Immature natural killer cell (primary cell): ENCODE measurements around the gene GRAMD1B. TPM values are rescaled to one million over a fixed set of nuclear protein-coding genes. Genes with fewer than 3 reads are reported as not detected.
"Not testable (repeated sequence)": the region's sequence is repeated elsewhere in the genome, so short reads cannot be mapped to it uniquely, and the experiment has no call there.

Experiments used
- DNase-seq, 3 donors: peaks; one replicate each; pipeline ENCODE4 v3.0.0; 2022; ENCODE audit warnings: mixed read lengths in 1 of 3
- H3K27ac Mint-ChIP-seq, 6 donors: one replicate each; pipeline ENCODE4 v1.8.0; 2020; ENCODE audit warnings: mixed read lengths in 6 of 6, mild to moderate bottlenecking in 5 of 6, inconsistent platforms in 4 of 6, moderate library complexity in 3 of 6
- H3K27me3 Mint-ChIP-seq, 3 donors: one replicate each; pipeline ENCODE4 v1.8.0; 2020 to 2021; ENCODE audit warnings: low read depth in 3 of 3, mild to moderate bottlenecking in 3 of 3, mixed read lengths in 3 of 3, moderate library complexity in 3 of 3, inconsistent platforms in 1 of 3
- H3K36me3 Mint-ChIP-seq, 3 donors: one replicate each; pipeline ENCODE4 v1.8.0; 2020; ENCODE audit warnings: mixed read lengths in 3 of 3, inconsistent platforms in 2 of 3, mild to moderate bottlenecking in 2 of 3
- H3K4me1 Mint-ChIP-seq, 2 donors: one replicate each; pipeline ENCODE4 v1.8.0; 2020; ENCODE audit warnings: inconsistent platforms in 2 of 2, mild to moderate bottlenecking in 2 of 2, mixed read lengths in 2 of 2, moderate library complexity in 1 of 2
- H3K4me3 Mint-ChIP-seq, 5 donors: one replicate each; pipeline ENCODE4 v1.8.0; 2020; ENCODE audit warnings: mild to moderate bottlenecking in 5 of 5, mixed read lengths in 5 of 5, inconsistent platforms in 3 of 5, moderate library complexity in 3 of 5
- H3K9me3 Mint-ChIP-seq, 6 donors: one replicate each; pipeline ENCODE4 v1.8.0; 2020; ENCODE audit warnings: mild to moderate bottlenecking in 6 of 6, mixed read lengths in 6 of 6, inconsistent platforms in 4 of 6, moderate library complexity in 3 of 6
- polyA plus RNA-seq, 3 donors: library from polyadenylated mRNA; unstranded; fragments of 300-500 nt; fragmentation: Illumina TruSeq; gene quantifications; one replicate each; pipeline ENCODE4 v1.2.3, GENCODE V29; 2021

GRAMD1B gene
- polyA plus RNA-seq, 3 donors from 2014 or later, result 0.78 to 3.4 (median 1.5) TPM

- DNase-seq, result no peak
- H3K36me3 Mint-ChIP-seq, result no peaks in the 10 kb centered on the region
- peaks cover 0 to 13% (median 2%) of the 10 kb centered on the region in 3 donors for H3K27me3 Mint-ChIP-seq
- H3K4me3 Mint-ChIP-seq, result peak overlapping the region; percentile 73 to 91 (median 82)
- H3K27ac Mint-ChIP-seq, result peak overlapping the region in 1 of 6 donors; percentile 44
- H3K4me1 Mint-ChIP-seq, result peaks cover 13 to 21% of the 10 kb centered on the region in 2 donors
- no peaks in the 10 kb centered on the region for H3K9me3 Mint-ChIP-seq
Measured at GRCh38 chr11:123559523-123559955, 129.5 kb downstream of the GRAMD1B start.

- H3K9me3 Mint-ChIP-seq, result no peaks in the 10 kb centered on the region
- peaks cover 0 to 12% (median 2%) of the 10 kb centered on the region in 3 donors for H3K27me3 Mint-ChIP-seq
- peak overlapping the region in 3 of 6 donors; percentile 14 to 44 (median 27) for H3K27ac Mint-ChIP-seq
- H3K4me3 Mint-ChIP-seq, result peak overlapping the region; percentile 73 to 91 (median 82)
- DNase-seq, result peak; percentile 12 to 42 (median 40)
- H3K36me3 Mint-ChIP-seq, result no peaks in the 10 kb centered on the region
- peaks cover 13 to 21% of the 10 kb centered on the region in 2 donors for H3K4me1 Mint-ChIP-seq
Measured at GRCh38 chr11:123560006-123560405, 129.9 kb downstream of the GRAMD1B start.

- DNase-seq, result no peak
- no peaks in the 10 kb centered on the region for H3K9me3 Mint-ChIP-seq
- peaks cover 0 to 13% (median 2%) of the 10 kb centered on the region in 3 donors for H3K27me3 Mint-ChIP-seq
- H3K4me3 Mint-ChIP-seq, result peak overlapping the region in 1 of 5 donors; percentile 69
- peaks cover 13 to 21% of the 10 kb centered on the region in 2 donors for H3K4me1 Mint-ChIP-seq
- no peak overlapping the region for H3K27ac Mint-ChIP-seq
- no peaks in the 10 kb centered on the region for H3K36me3 Mint-ChIP-seq
Measured at GRCh38 chr11:123561431-123561800, 131.3 kb downstream of the GRAMD1B start.

GRCh38 chr11:123562158-123562557, 132.1 kb downstream of the GRAMD1B start:
- H3K4me3 Mint-ChIP-seq, result no peak overlapping the region
- no peak overlapping the region for H3K27ac Mint-ChIP-seq
- DNase-seq, result no peak
- H3K36me3 Mint-ChIP-seq, result no peaks in the 10 kb centered on the region
- peaks cover 0 to 13% (median 3%) of the 10 kb centered on the region in 3 donors for H3K27me3 Mint-ChIP-seq
- H3K9me3 Mint-ChIP-seq, result no peaks in the 10 kb centered on the region
- H3K4me1 Mint-ChIP-seq, result peaks cover 13 to 21% of the 10 kb centered on the region in 2 donors

- Mint-ChIP-seq H3K4me1 (peaks cover 13 to 21% of the 10 kb centered on the region in 2 donors), H3K27ac (peak overlapping the region in 1 of 6 donors; percentile 12), H3K9me3 (no peaks in the 10 kb centered on the region), H3K4me3 (no peak overlapping the region), H3K27me3 (peaks cover 0 to 11% (median 3%) of the 10 kb centered on the region in 3 donors), H3K36me3 (no peaks in the 10 kb centered on the region)
- DNase-seq, result no peak
Measured at GRCh38 chr11:123562829-123563228, 132.8 kb downstream of the GRAMD1B start.

GRCh38 chr11:123564221-123564620, 134.2 kb downstream of the GRAMD1B start:
- H3K27ac Mint-ChIP-seq, result no peak overlapping the region
- no peak overlapping the region for H3K4me3 Mint-ChIP-seq
- H3K4me1 Mint-ChIP-seq, result peaks cover 13 to 21% of the 10 kb centered on the region in 2 donors

GRCh38 chr11:123566852-123567251, 136.8 kb downstream of the GRAMD1B start:
- no peaks in the 10 kb centered on the region for H3K9me3 Mint-ChIP-seq
- H3K4me3 Mint-ChIP-seq, result no peak overlapping the region
- DNase-seq, result no peak

More at GRCh38 chr11:123564221-123564620, 134.2 kb downstream of the GRAMD1B start:
- H3K36me3 Mint-ChIP-seq, result no peaks in the 10 kb centered on the region
- no peak for DNase-seq
- no peaks in the 10 kb centered on the region for H3K9me3 Mint-ChIP-seq
- H3K27me3 Mint-ChIP-seq, result peaks cover 0 to 11% (median 3%) of the 10 kb centered on the region in 3 donors

GRCh38 chr11:123567466-123567865, 137.4 kb downstream of the GRAMD1B start:
- no peaks in the 10 kb centered on the region for H3K9me3 Mint-ChIP-seq
- H3K4me3 Mint-ChIP-seq, result no peak overlapping the region
- H3K36me3 Mint-ChIP-seq, result no peaks in the 10 kb centered on the region
- H3K27ac Mint-ChIP-seq, result no peak overlapping the region
- DNase-seq, result no peak
- peaks cover 0 to 5% (median 2%) of the 10 kb centered on the region in 3 donors for H3K27me3 Mint-ChIP-seq
- H3K4me1 Mint-ChIP-seq, result no peaks in the 10 kb centered on the region

More at GRCh38 chr11:123566852-123567251, 136.8 kb downstream of the GRAMD1B start:
- no peak overlapping the region for H3K27ac Mint-ChIP-seq
- peaks cover 0 to 3% (median 2%) of the 10 kb centered on the region in 3 donors for H3K27me3 Mint-ChIP-seq
- no peaks in the 10 kb centered on the region for H3K36me3 Mint-ChIP-seq
- H3K4me1 Mint-ChIP-seq, result no peaks in the 10 kb centered on the region

GRCh38 chr11:123568367-123568870, 138.3 kb downstream of the GRAMD1B start:
- Mint-ChIP-seq H3K9me3 (no peaks in the 10 kb centered on the region), H3K4me3 (no peak overlapping the region), H3K27ac (no peak overlapping the region), H3K36me3 (no peaks in the 10 kb centered on the region), H3K4me1 (no peaks in the 10 kb centered on the region), H3K27me3 (peaks cover 0 to 6% (median 2%) of the 10 kb centered on the region in 3 donors)
- DNase-seq, result no peak

GRCh38 chr11:123569393-123569792, 139.3 kb downstream of the GRAMD1B start:
- H3K4me3 Mint-ChIP-seq, result no peak overlapping the region
- no peaks in the 10 kb centered on the region for H3K36me3 Mint-ChIP-seq
- DNase-seq, result no peak
- peaks cover 0 to 4% (median 4%) of the 10 kb centered on the region in 3 donors for H3K27me3 Mint-ChIP-seq
- H3K27ac Mint-ChIP-seq, result no peak overlapping the region
- H3K4me1 Mint-ChIP-seq, result no peaks in the 10 kb centered on the region
- no peaks in the 10 kb centered on the region for H3K9me3 Mint-ChIP-seq

GRCh38 chr11:123570939-123571580, 141.0 kb downstream of the GRAMD1B start:
- Mint-ChIP-seq H3K27ac (no peak overlapping the region), H3K4me3 (no peak overlapping the region), H3K9me3 (no peaks in the 10 kb centered on the region), H3K36me3 (no peaks in the 10 kb centered on the region), H3K27me3 (peaks cover 0 to 6% (median 4%) of the 10 kb centered on the region in 3 donors), H3K4me1 (peaks cover 0 to under 1% of the 10 kb centered on the region in 2 donors)
- DNase-seq, result no peak

GRCh38 chr11:123572791-123573190, 142.7 kb downstream of the GRAMD1B start:
- not testable (repeated sequence) for H3K36me3 Mint-ChIP-seq, H3K27ac Mint-ChIP-seq, H3K27me3 Mint-ChIP-seq, H3K4me3 Mint-ChIP-seq, H3K9me3 Mint-ChIP-seq, DNase-seq
- H3K4me1 Mint-ChIP-seq, result peaks cover 8 to 12% of the 10 kb centered on the region in 2 donors

GRCh38 chr11:123573286-123573685, 143.2 kb downstream of the GRAMD1B start:
- peaks cover 8 to 12% of the 10 kb centered on the region in 2 donors for H3K4me1 Mint-ChIP-seq
- H3K36me3 Mint-ChIP-seq, result no peaks in the 10 kb centered on the region
- no peak overlapping the region for H3K4me3 Mint-ChIP-seq
- H3K27me3 Mint-ChIP-seq, result peaks cover 0 to 8% (median 4%) of the 10 kb centered on the region in 3 donors
- no peaks in the 10 kb centered on the region for H3K9me3 Mint-ChIP-seq
- no peak for DNase-seq
- H3K27ac Mint-ChIP-seq, result no peak overlapping the region

- H3K4me3 Mint-ChIP-seq, result no peak overlapping the region
- H3K9me3 Mint-ChIP-seq, result no peaks in the 10 kb centered on the region
- H3K36me3 Mint-ChIP-seq, result no peaks in the 10 kb centered on the region
- H3K27me3 Mint-ChIP-seq, result peaks cover 2 to 11% (median 4%) of the 10 kb centered on the region in 3 donors
- H3K4me1 Mint-ChIP-seq, result peaks cover 10 to 13% of the 10 kb centered on the region in 2 donors
- DNase-seq, result no peak
- no peak overlapping the region for H3K27ac Mint-ChIP-seq
Measured at GRCh38 chr11:123575441-123575840, 145.4 kb downstream of the GRAMD1B start.
